Trophoblast cell (in vitro differentiated cells and primary cell): ENCODE data around the gene SERPINB5.

Experiments used
- DNase-seq, 2 donors: peaks; one replicate each; pipeline ENCODE4 v3.0.0-alpha.2; 2016
- H2AFZ ChIP-seq: 2 replicates; pipeline ENCODE4 v1.6.1; 2013; ENCODE audit warnings: low read length, moderate library complexity, mild to moderate bottlenecking; ENCODE audit not compliant: insufficient read depth, poor library complexity
- H2AK5ac ChIP-seq: 2 replicates; pipeline ENCODE4 v1.6.1; 2013; ENCODE audit warnings: mild to moderate bottlenecking, low read length
- H2BK120ac ChIP-seq: 2 replicates; pipeline ENCODE4 v1.6.1; 2013; ENCODE audit warnings: low read length, mild to moderate bottlenecking, moderate library complexity; ENCODE audit not compliant: insufficient read depth, poor library complexity
- H2BK12ac ChIP-seq: 2 replicates; pipeline ENCODE4 v1.6.1; 2013; ENCODE audit warnings: mild to moderate bottlenecking, low read length, moderate library complexity
- H2BK5ac ChIP-seq: 2 replicates; pipeline ENCODE4 v1.6.1; 2013; ENCODE audit warnings: low read length, low read depth, moderate library complexity, mild to moderate bottlenecking; ENCODE audit not compliant: poor library complexity
- H3K14ac ChIP-seq: 2 replicates; pipeline ENCODE4 v1.6.1; 2013; ENCODE audit warnings: mild to moderate bottlenecking, low read length
- H3K18ac ChIP-seq: 2 replicates; pipeline ENCODE4 v1.6.1; 2013; ENCODE audit warnings: mild to moderate bottlenecking, low read length
- H3K23ac ChIP-seq: 2 replicates; pipeline ENCODE4 v1.6.1; 2013; ENCODE audit warnings: low read length
- H3K27ac ChIP-seq: 2 replicates; pipeline ENCODE4 v1.5.1; 2013; ENCODE audit warnings: low read depth, mild to moderate bottlenecking, inconsistent platforms, low read length, moderate library complexity
- H3K27me3 ChIP-seq: 2 replicates; pipeline ENCODE4 v1.6.1; 2013; ENCODE audit warnings: inconsistent platforms, mild to moderate bottlenecking, low read length, moderate library complexity; ENCODE audit not compliant: insufficient read depth
- H3K36me3 ChIP-seq, 2 experiments: 1 replicate in 1 of 2; 2 replicates in 1 of 2; pipeline ENCODE4 v1.6.1; 2013; ENCODE audit warnings: low read length in 2 of 2, mild to moderate bottlenecking in 2 of 2, moderate library complexity in 1 of 2; ENCODE audit not compliant: insufficient read depth in 2 of 2, control insufficient read depth in 1 of 2
- H3K4ac ChIP-seq: 2 replicates; pipeline ENCODE4 v1.6.1; 2013; ENCODE audit warnings: low read depth, mild to moderate bottlenecking, low read length, moderate library complexity
- H3K4me1 ChIP-seq, 2 experiments: 1 replicate in 1 of 2; 2 replicates in 1 of 2; pipeline ENCODE4 v1.6.1; 2013; ENCODE audit warnings: low read length in 2 of 2, mild to moderate bottlenecking in 2 of 2, moderate library complexity in 1 of 2; ENCODE audit not compliant: insufficient read depth in 2 of 2, control insufficient read depth in 1 of 2
- H3K4me2 ChIP-seq: 2 replicates; pipeline ENCODE4 v1.6.1; 2013; ENCODE audit warnings: inconsistent platforms, mild to moderate bottlenecking, low read length, moderate library complexity
- H3K4me3 ChIP-seq: 2 replicates; pipeline ENCODE4 v1.5.1; 2013; ENCODE audit warnings: mild to moderate bottlenecking, low read depth, low read length, inconsistent platforms
- H3K79me1 ChIP-seq: one replicate; pipeline ENCODE4 v1.6.1; 2013; ENCODE audit warnings: low read length
- H3K79me2 ChIP-seq: 2 replicates; pipeline ENCODE4 v1.6.1; 2013; ENCODE audit warnings: low read length, mild to moderate bottlenecking; ENCODE audit not compliant: control insufficient read depth, insufficient read depth, poor library complexity
- H3K9ac ChIP-seq: 2 replicates; pipeline ENCODE4 v1.6.1; 2013; ENCODE audit warnings: mild to moderate bottlenecking, low read length
- H3K9me3 ChIP-seq: 2 replicates; pipeline ENCODE4 v1.6.1; 2013; ENCODE audit warnings: low read depth, mild to moderate bottlenecking, control low read depth, inconsistent platforms, low read length; ENCODE audit not compliant: insufficient read depth
- H4K12ac ChIP-seq: 2 replicates; pipeline ENCODE4 v1.6.1; 2013; ENCODE audit warnings: low read depth, mild to moderate bottlenecking, low read length, moderate library complexity
- H4K8ac ChIP-seq: 2 replicates; pipeline ENCODE4 v1.6.1; 2013; ENCODE audit warnings: low read depth, mild to moderate bottlenecking, low read length, moderate library complexity
- H4K91ac ChIP-seq: one replicate; pipeline ENCODE4 v1.6.1; 2013; ENCODE audit warnings: low read depth, mild to moderate bottlenecking, low read length, moderate library complexity
- WGBS: extraction: QIAGEN DNeasy Blood & Tissue Kit; methylation state at CpG from one replicate; pipeline ENCODE4 v1.1.7; 2013; ENCODE audit warnings: missing lambda C conversion rate; ENCODE audit not compliant: insufficient read length, insufficient coverage; ENCODE audit errors: extremely low coverage; 5-methylcytosine and 5-hydroxymethylcytosine counted together

The SERPINB5 gene

DNA sequence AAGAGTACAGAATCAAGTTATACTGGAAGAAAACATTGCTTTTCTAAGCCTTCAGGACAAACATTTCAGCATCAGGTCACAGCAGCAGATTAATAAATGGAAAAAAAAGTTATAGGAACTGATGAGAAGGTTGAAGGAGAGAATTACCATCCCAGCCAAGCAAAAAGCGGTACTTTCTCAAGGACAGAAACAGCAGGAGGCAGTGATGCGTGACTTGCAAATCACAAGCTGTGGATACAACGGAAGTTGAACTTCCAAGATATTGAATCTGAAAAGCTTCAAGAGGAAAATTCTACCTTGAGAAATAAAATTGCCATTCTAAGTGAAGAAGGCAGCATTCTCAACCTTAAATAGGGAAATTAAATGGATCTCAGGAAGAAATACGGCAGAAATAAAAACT, 46.9 kb downstream of the SERPINB5 start:
- no peaks in the 10 kb centered on the region for H3K27me3 ChIP-seq

GRCh38 chr18:63527251-63527650, 50.5 kb downstream of the SERPINB5 start:
- H2BK120ac ChIP-seq, result no peak overlapping the region
- no peak overlapping the region for H2BK12ac ChIP-seq
- no peak overlapping the region for H2AK5ac ChIP-seq
- H3K27me3 ChIP-seq, result no peaks in the 10 kb centered on the region
- H3K79me1 ChIP-seq, result no peaks in the 10 kb centered on the region
- no peaks in the 10 kb centered on the region for H3K36me3 ChIP-seq
- DNase-seq, result no peak
- H3K18ac ChIP-seq, result no peak overlapping the region
- H2BK5ac ChIP-seq, result no peak overlapping the region
- no peak overlapping the region for H3K4me2 ChIP-seq
- H3K4me3 ChIP-seq, result no peak overlapping the region
- no peak overlapping the region for H3K27ac ChIP-seq
- H4K8ac ChIP-seq, result no peak overlapping the region
- no peak overlapping the region for H3K23ac ChIP-seq
- H3K79me2 ChIP-seq, result no peaks in the 10 kb centered on the region
- H4K12ac ChIP-seq, result no peak overlapping the region
- H3K9ac ChIP-seq, result no peak overlapping the region
- H3K14ac ChIP-seq, result no peak overlapping the region
- no peak overlapping the region for H3K4ac ChIP-seq
- H4K91ac ChIP-seq, result no peak overlapping the region
- H2AFZ ChIP-seq, result no peak overlapping the region
- no peaks in the 10 kb centered on the region for H3K4me1 ChIP-seq
- H3K9me3 ChIP-seq, result no peaks in the 10 kb centered on the region

More for the DNA sequence above, 46.9 kb downstream of the SERPINB5 start:
- Histone ChIP-seq H3K4ac (no peak overlapping the region), H4K91ac (no peak overlapping the region), H3K4me1 (no peaks in the 10 kb centered on the region), H3K9ac (no peak overlapping the region), H3K36me3 (no peaks in the 10 kb centered on the region), H3K4me2 (no peak overlapping the region), H2BK5ac (no peak overlapping the region), H2BK120ac (no peak overlapping the region), H3K23ac (no peak overlapping the region), H3K9me3 (no peaks in the 10 kb centered on the region), H3K79me2 (no peaks in the 10 kb centered on the region), H3K18ac (no peak overlapping the region), H4K8ac (no peak overlapping the region), H2AK5ac (no peak overlapping the region), H3K4me3 (no peak overlapping the region), H3K79me1 (no peaks in the 10 kb centered on the region), H3K14ac (no peak overlapping the region), H3K27ac (no peak overlapping the region), H4K12ac (no peak overlapping the region), H2AFZ (no peak overlapping the region), H2BK12ac (no peak overlapping the region)
- no peak for DNase-seq
- no CpG with 5 or more reads among the region's 4 CpGs for WGBS

DNA sequence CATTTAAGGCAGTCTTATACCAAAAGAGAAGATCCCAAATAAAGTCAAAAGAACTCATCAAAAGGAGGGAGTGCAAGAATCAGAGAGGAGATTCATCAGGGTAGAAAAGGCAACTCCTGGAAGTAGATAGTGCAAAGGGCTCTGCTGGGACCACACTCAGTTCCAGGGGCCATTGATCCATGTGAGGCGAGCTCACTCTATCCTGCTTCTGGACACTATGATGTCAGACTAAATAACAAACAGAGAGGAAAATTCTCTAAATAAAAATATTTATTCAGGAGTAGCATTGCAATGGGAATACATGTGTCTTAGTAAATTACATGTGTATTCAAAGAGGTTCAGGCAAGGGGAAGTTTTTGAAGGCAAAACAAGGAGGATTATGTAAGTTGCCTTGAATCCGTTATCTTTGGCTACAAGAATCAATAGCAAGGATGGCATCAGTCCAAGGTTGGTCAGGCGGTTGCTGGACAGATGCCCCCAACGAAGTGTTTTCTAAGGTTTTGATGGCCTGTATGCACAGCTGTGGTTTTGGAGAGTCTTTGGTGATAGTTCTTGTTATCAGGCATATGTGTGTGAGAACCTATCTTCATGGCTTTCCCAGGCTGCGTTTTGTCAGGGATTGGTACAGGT, 52.2 kb downstream of the SERPINB5 start:
- Histone ChIP-seq H3K36me3 (no peaks in the 10 kb centered on the region), H3K27ac (no peak overlapping the region), H4K8ac (no peak overlapping the region), H3K27me3 (no peaks in the 10 kb centered on the region), H3K4me1 (no peaks in the 10 kb centered on the region), H3K23ac (no peak overlapping the region), H2BK12ac (no peak overlapping the region), H3K4me2 (no peak overlapping the region), H2AFZ (no peak overlapping the region), H3K79me2 (no peaks in the 10 kb centered on the region), H2AK5ac (no peak overlapping the region), H3K4me3 (no peak overlapping the region), H3K9me3 (no peaks in the 10 kb centered on the region), H4K91ac (no peak overlapping the region), H2BK5ac (no peak overlapping the region), H2BK120ac (no peak overlapping the region), H3K4ac (no peak overlapping the region), H3K14ac (no peak overlapping the region), H3K9ac (no peak overlapping the region), H3K18ac (no peak overlapping the region), H4K12ac (no peak overlapping the region), H3K79me1 (no peaks in the 10 kb centered on the region)
- DNase-seq, result no peak
- WGBS, result no CpG with 5 or more reads among the region's 5 CpGs

DNA sequence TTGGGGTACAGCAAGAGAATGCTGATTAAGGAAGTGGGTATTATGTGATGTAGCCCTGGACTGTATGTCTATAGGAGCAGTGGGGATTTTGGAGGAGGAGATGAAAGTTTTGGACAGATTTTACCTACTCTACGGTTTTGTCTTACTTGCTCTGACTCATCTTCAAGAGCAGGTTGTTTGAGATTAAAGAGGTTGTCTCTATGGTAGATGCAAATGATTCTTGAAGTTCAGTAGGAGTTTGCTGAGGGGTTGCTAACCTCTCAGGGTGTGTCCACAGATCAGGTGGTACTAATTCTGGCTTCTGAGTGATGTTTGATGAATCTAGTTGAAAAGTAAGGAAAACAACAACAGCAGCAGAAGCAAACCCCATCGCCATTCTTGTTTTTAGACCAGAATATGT, 55.7 kb downstream of the SERPINB5 start:
- no peak overlapping the region for H3K27ac ChIP-seq

More for the DNA sequence above, 55.7 kb downstream of the SERPINB5 start:
- WGBS, result no CpG with 5 or more reads among the region's 2 CpGs
- Histone ChIP-seq H3K27me3 (no peaks in the 10 kb centered on the region), H3K79me2 (no peaks in the 10 kb centered on the region), H3K4me3 (no peak overlapping the region), H3K9me3 (no peaks in the 10 kb centered on the region), H3K18ac (no peak overlapping the region), H3K4me2 (no peak overlapping the region), H2AFZ (no peak overlapping the region), H2BK5ac (no peak overlapping the region), H3K4ac (no peak overlapping the region), H2BK12ac (no peak overlapping the region), H2BK120ac (no peak overlapping the region), H3K36me3 (no peaks in the 10 kb centered on the region), H2AK5ac (no peak overlapping the region), H3K79me1 (no peaks in the 10 kb centered on the region), H3K4me1 (no peaks in the 10 kb centered on the region), H3K14ac (no peak overlapping the region), H3K9ac (no peak overlapping the region), H3K23ac (no peak overlapping the region), H4K12ac (no peak overlapping the region), H4K8ac (no peak overlapping the region), H4K91ac (no peak overlapping the region)
- no peak for DNase-seq
